ENCODE data around the gene HGF. TPM values are rescaled to one million over a fixed set of nuclear protein-coding genes. Genes with fewer than 3 reads are reported as not detected.
"Not testable (repeated sequence)": the region's sequence is repeated elsewhere in the genome, so short reads cannot be mapped to it uniquely, and the experiment has no call there.

The HGF gene
- total RNA-seq: 10 to 100 TPM in 2 of 4 donors, 1 to 10 TPM in 2; 4.7 to 13.6 (median 8.5) TPM

- TF ChIP-seq POLR2A (IDR thresholded peaks at IDR 0.05): no peak
- TF ChIP-seq CTCF (IDR thresholded peaks at IDR 0.05): no peak
- no peak for TF ChIP-seq EP300 (IDR thresholded peaks at IDR 0.05)
- TF ChIP-seq POLR2AphosphoS5 (IDR thresholded peaks at IDR 0.05): no peak
- H3K27ac ChIP-seq: peak within 1 kb of the TSS; percentile 59 to 82 (median 78)
Observed at GRCh38 chr7:81769891-81770727, at the start of gene HGF. HGF (minus strand) TSS chr7:81770047; CDS start chr7:81769971, 76 bp downstream.

GRCh38 chr7:81816312-81816711 lies 46.5 kb upstream of the HGF start:
- ATAC-seq: no peak

More at GRCh38 chr7:81769891-81770727, at the start of gene HGF:
- no peaks in the 10 kb centered on the region for H3K36me3 ChIP-seq
- no peaks in the 10 kb centered on the region for H3K9me3 ChIP-seq
- H3K4me3 ChIP-seq: peak within 1 kb of the TSS; percentile 26 to 49
- H3K27me3 ChIP-seq: no peaks in the 10 kb centered on the region
- peak; percentile 72 for ATAC-seq
- 16 to 20% methylated on average over 11 to 12 of the region's 15 CpGs for WGBS, 2 donors (ENCODE audit: low coverage in 1 of 2)
- peaks cover 0 to 46% (median 10%) of the 10 kb centered on the region in 3 donors for H3K4me1 ChIP-seq

GRCh38 chr7:81812866-81813476 lies 43.1 kb upstream of the HGF start:
- not testable (repeated sequence) for ATAC-seq, H3K4me1 ChIP-seq, H3K36me3 ChIP-seq, H3K9me3 ChIP-seq, H3K27ac ChIP-seq, H3K27me3 ChIP-seq, H3K4me3 ChIP-seq
- 85 to 94% methylated on average over 3 of the region's 3 CpGs for WGBS, 2 donors (ENCODE audit: low coverage in 1 of 2)

More at GRCh38 chr7:81816312-81816711, 46.5 kb upstream of the HGF start:
- no peaks in the 10 kb centered on the region for H3K9me3 ChIP-seq
- H3K36me3 ChIP-seq: no peaks in the 10 kb centered on the region
- TF ChIP-seq EP300 (IDR thresholded peaks at IDR 0.05) (no peak), CTCF (IDR thresholded peaks at IDR 0.05) (no peak), POLR2A (IDR thresholded peaks at IDR 0.05) (no peak), POLR2AphosphoS5 (IDR thresholded peaks at IDR 0.05) (no peak)
- H3K4me3 ChIP-seq: no peak overlapping the region
- H3K4me1 ChIP-seq: no peaks in the 10 kb centered on the region
- H3K27ac ChIP-seq: no peak overlapping the region
- no peaks in the 10 kb centered on the region for H3K27me3 ChIP-seq
- 35 to 44% methylated on average over 2 to 3 of the region's 3 CpGs for WGBS, 2 donors (ENCODE audit: low coverage in 1 of 2)

GRCh38 chr7:81811956-81812865 lies 42.4 kb upstream of the HGF start:
- Histone ChIP-seq H3K27me3 (no peaks in the 10 kb centered on the region), H3K4me3 (no peak overlapping the region), H3K36me3 (no peaks in the 10 kb centered on the region), H3K4me1 (no peaks in the 10 kb centered on the region), H3K9me3 (no peaks in the 10 kb centered on the region), H3K27ac (no peak overlapping the region)
- 83 to 86% methylated on average over 1 to 5 of the region's 5 CpGs for WGBS, 2 donors (ENCODE audit: low coverage in 1 of 2)
- ATAC-seq: no peak
- TF ChIP-seq EP300 (IDR thresholded peaks at IDR 0.05): no peak
- no peak for TF ChIP-seq POLR2AphosphoS5 (IDR thresholded peaks at IDR 0.05)
- TF ChIP-seq POLR2A (IDR thresholded peaks at IDR 0.05): no peak
- TF ChIP-seq CTCF (IDR thresholded peaks at IDR 0.05): no peak

All from gastroesophageal sphincter (tissue), 4 donors.